Measurements from ENCODE around the gene FNDC7. TPM values are rescaled to one million over a fixed set of nuclear protein-coding genes. Genes with fewer than 3 reads are reported as not detected.

Gene FNDC7
- total RNA-seq, 6 experiments from 2014 or later = not detected

DNA sequence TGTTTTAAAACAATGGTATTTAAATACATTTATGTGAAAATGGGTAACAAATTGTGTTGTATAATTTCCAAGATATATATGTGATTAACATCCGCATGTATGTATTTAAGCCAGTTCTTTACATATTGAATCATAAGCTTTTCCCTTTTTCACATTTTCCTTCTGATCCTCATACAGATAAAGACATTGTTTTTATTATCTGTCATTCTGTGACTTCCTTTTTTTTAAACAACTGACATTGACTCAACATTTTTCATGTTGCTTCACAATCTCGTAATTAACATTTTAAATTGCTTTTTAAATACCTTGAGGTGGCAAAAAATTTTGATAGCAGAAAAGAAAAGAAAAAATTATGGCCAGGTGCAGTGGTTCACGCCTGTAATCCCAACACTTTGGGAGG lies 35.2 kb downstream of the FNDC7 start:
- Histone ChIP-seq H3K27me3 (no peaks in the 10 kb centered on the region), H3K36me3 (peaks cover 0 to 9% (median 0%) of the 10 kb centered on the region in 4 donors), H3K4me1 (peaks cover 0 to 5% (median 2%) of the 10 kb centered on the region in 4 donors), H3K4me3 (peak overlapping the region in 2 of 3 donors; percentile 72 to 85), H3K27ac (no peak overlapping the region), H3K9me3 (no peaks in the 10 kb centered on the region)
- TF ChIP-seq, protein P1, sequence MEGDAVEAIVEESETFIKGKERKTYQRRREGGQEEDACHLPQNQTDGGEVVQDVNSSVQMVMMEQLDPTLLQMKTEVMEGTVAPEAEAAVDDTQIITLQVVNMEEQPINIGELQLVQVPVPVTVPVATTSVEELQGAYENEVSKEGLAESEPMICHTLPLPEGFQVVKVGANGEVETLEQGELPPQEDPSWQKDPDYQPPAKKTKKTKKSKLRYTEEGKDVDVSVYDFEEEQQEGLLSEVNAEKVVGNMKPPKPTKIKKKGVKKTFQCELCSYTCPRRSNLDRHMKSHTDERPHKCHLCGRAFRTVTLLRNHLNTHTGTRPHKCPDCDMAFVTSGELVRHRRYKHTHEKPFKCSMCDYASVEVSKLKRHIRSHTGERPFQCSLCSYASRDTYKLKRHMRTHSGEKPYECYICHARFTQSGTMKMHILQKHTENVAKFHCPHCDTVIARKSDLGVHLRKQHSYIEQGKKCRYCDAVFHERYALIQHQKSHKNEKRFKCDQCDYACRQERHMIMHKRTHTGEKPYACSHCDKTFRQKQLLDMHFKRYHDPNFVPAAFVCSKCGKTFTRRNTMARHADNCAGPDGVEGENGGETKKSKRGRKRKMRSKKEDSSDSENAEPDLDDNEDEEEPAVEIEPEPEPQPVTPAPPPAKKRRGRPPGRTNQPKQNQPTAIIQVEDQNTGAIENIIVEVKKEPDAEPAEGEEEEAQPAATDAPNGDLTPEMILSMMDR (IDR thresholded peaks at IDR 0.05) = no peak
- TF ChIP-seq POLR2A (IDR thresholded peaks at IDR 0.05) = no peak
- DNase-seq (no peak), ATAC-seq (no peak)
- intact Hi-C loops (cut with DNase I) = no loop called here
- WGBS (ENCODE audit: insufficient coverage, low coverage, low lambda C conversion rate, missing lambda C conversion rate) = 68% methylated on average over 3 of the region's 3 CpGs

DNA sequence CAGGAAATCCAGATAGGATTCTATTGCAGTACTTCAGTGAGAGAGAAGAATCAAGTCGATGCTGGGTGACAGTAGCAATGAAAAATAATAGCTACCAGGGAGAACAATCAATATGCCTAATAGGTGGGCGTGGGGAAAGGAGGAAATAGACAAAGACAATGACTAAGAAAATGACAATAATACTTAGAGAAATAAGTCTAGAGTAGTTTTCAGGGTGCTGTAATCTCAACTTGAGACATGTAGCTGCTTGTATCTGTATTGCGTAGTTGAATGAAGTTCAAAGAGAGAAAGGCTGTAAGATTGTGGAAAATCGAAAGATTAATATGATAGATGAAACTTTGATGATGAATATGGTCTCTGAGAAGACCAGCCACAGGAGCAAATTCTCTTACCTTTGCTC lies 36.4 kb downstream of the FNDC7 start:
- no peaks in the 10 kb centered on the region for H3K9me3 ChIP-seq
- intact Hi-C loops (cut with DNase I) = no loop called here
- peaks cover 0 to 9% (median 0%) of the 10 kb centered on the region in 4 donors for H3K36me3 ChIP-seq
- no peak overlapping the region for H3K27ac ChIP-seq
- DNase-seq = no peak
- H3K4me1 ChIP-seq = peaks cover 0 to 5% (median 2%) of the 10 kb centered on the region in 4 donors
- no peak for TF ChIP-seq POLR2A (IDR thresholded peaks at IDR 0.05)
- TF ChIP-seq, protein P1 (IDR thresholded peaks at IDR 0.05) = no peak
- no peak for ATAC-seq
- no peak overlapping the region for H3K4me3 ChIP-seq
- H3K27me3 ChIP-seq = no peaks in the 10 kb centered on the region
- WGBS (ENCODE audit: insufficient coverage, low coverage, low lambda C conversion rate, missing lambda C conversion rate) = 78% methylated on average over 4 of the region's 4 CpGs

DNA sequence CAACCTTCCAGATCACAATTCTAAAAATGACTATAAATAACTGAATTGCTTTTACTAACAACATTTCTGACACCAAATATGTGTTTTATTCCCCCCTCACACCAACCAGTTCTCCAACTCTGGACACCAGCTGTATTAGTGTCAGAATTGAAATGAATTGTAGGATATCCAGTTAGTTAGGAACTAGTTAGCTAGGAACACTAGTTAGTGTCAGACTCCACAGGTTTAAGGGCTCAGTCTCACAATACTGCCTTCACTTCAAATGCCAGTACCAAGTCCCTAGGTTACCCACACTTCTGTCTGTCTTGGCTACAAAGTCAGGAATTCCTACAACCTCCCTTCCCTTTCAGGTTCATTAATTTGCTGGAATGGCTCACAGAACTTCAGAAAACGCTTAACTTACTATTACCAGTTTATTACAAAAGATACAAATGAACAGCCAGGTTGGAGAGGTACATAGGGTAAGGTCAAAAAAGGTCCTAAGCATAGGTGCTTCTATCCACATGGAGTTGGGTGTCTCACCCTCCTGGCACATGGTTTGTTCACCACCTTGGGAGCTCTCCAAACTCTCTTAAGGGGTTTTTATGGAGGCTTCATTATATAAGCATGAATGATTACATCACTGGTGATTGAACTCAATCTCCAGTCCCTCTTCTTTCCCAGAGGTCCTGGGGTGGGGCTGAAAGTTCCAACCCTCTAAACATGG lies 37.9 kb downstream of the FNDC7 start:
- H3K4me1 ChIP-seq = peaks cover 0 to 5% (median 2%) of the 10 kb centered on the region in 4 donors
- no peak for ATAC-seq
- intact Hi-C loops (cut with DNase I) = no loop called here

DNA sequence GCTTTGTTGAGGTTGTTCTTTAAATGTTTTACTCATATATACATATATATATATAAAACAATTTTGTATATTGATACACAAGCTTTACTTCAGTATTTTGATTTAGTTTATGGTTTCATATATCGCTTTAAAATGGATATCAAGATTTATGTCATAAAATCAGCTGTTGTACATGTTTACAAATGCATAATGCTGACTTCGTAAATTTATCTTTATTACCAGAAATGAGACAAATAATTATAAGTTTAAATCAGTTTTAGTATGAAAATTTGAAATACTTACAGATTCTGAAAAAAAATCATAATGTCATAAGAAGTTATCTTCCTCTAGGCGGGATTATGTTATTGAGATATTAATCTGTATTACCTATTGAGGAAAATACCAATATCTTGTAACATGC lies 40.7 kb downstream of the FNDC7 start:
- H3K27ac ChIP-seq = no peak overlapping the region
- peaks cover 0 to 24% (median 3%) of the 10 kb centered on the region in 4 donors for H3K36me3 ChIP-seq
- H3K27me3 ChIP-seq = no peaks in the 10 kb centered on the region
- intact Hi-C loops (cut with DNase I) = no loop called here
- 68% methylated on average over 3 of the region's 3 CpGs for WGBS (ENCODE audit: insufficient coverage, low coverage, low lambda C conversion rate, missing lambda C conversion rate)
- DNase-seq (no peak), ATAC-seq (no peak)
- no peaks in the 10 kb centered on the region for H3K9me3 ChIP-seq
- no peak overlapping the region for H3K4me3 ChIP-seq
- no peak for TF ChIP-seq POLR2A (IDR thresholded peaks at IDR 0.05)
- TF ChIP-seq, protein P1 (IDR thresholded peaks at IDR 0.05) = no peak
- no peaks in the 10 kb centered on the region for H3K4me1 ChIP-seq

More for the DNA sequence above, 37.9 kb downstream of the FNDC7 start:
- 92% methylated on average over 1 of the region's 1 CpG for WGBS (ENCODE audit: insufficient coverage, low coverage, low lambda C conversion rate, missing lambda C conversion rate)
- H3K9me3 ChIP-seq = no peaks in the 10 kb centered on the region
- DNase-seq = no peak
- H3K27ac ChIP-seq = no peak overlapping the region
- no peak for TF ChIP-seq POLR2A (IDR thresholded peaks at IDR 0.05)
- TF ChIP-seq, protein P1 (IDR thresholded peaks at IDR 0.05) = no peak
- no peaks in the 10 kb centered on the region for H3K27me3 ChIP-seq
- H3K4me3 ChIP-seq = no peak overlapping the region
- H3K36me3 ChIP-seq = peaks cover 0 to 14% (median 0%) of the 10 kb centered on the region in 4 donors
